Cardiac fibroblast (primary cell): ENCODE data around the gene HADHB.

Experiments
- DNase-seq, 2 donors: peaks; one replicate each; pipeline versions ENCODE4 v3.0.0 to v3.0.0-alpha.2; 2010; ENCODE audit warnings: low read depth in 2 of 2
- H3K4me3 ChIP-seq, 2 donors: replicated peaks in 1 of 2; 1 replicate in 1 of 2; 2 replicates in 1 of 2; pipeline ENCODE4 v1.5.1; 2011; ENCODE audit warnings: low read depth in 2 of 2, low read length in 2 of 2, mild to moderate bottlenecking in 2 of 2, moderate library complexity in 1 of 2
- TF ChIP-seq, protein P1 (sequence below): IDR thresholded peaks from one replicate; pipeline ENCODE4 v1.5.1; 2011; ENCODE audit warnings: low read depth, mild to moderate bottlenecking, low read length, inconsistent platforms

The HADHB gene

DNA sequence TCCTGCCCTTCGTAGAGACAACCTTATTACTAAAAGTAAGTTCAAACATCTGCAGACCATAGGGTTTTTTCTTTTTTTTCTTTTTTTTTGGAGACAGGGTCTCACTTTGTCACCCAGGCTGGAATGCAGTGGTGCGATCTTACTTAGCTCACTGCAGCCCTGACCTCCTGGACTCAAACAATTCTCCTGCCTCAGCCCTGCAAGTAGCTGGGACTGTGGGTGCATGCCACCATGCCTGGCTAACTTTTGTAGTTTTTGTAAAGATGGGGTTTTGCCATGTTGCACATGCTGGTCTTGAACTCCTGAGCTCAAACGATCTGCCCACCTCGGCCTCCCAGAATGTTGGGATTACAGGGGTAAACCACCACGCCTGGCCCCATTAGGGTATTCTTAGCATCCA lies 32.7 kb upstream of the HADHB start:
- TF ChIP-seq, protein P1, sequence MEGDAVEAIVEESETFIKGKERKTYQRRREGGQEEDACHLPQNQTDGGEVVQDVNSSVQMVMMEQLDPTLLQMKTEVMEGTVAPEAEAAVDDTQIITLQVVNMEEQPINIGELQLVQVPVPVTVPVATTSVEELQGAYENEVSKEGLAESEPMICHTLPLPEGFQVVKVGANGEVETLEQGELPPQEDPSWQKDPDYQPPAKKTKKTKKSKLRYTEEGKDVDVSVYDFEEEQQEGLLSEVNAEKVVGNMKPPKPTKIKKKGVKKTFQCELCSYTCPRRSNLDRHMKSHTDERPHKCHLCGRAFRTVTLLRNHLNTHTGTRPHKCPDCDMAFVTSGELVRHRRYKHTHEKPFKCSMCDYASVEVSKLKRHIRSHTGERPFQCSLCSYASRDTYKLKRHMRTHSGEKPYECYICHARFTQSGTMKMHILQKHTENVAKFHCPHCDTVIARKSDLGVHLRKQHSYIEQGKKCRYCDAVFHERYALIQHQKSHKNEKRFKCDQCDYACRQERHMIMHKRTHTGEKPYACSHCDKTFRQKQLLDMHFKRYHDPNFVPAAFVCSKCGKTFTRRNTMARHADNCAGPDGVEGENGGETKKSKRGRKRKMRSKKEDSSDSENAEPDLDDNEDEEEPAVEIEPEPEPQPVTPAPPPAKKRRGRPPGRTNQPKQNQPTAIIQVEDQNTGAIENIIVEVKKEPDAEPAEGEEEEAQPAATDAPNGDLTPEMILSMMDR, result no peak
- DNase-seq, result no peak
- H3K4me3 ChIP-seq, result no peak overlapping the region

DNA sequence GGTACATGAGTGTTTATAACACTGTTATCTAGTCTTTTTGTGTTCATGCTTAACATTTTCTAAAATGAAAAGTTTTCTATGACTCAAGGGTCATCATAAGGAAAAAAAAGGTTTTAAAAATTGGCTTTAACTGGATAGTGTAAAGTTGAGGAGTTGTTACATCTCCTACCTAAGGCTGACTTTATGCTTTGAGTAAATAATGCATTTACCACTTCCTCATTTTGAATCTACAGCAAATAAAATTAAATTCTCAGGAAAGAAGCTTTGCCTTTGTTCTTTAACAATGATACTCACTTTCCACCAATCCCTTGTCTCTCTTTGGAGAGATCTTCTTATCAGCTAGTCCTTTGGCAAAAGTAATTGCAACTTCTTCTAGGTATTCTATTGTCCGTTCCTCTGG lies 30.0 kb upstream of the HADHB start:
- no peak for DNase-seq
- TF ChIP-seq, protein P1, result no peak
- H3K4me3 ChIP-seq, result no peak overlapping the region

DNA sequence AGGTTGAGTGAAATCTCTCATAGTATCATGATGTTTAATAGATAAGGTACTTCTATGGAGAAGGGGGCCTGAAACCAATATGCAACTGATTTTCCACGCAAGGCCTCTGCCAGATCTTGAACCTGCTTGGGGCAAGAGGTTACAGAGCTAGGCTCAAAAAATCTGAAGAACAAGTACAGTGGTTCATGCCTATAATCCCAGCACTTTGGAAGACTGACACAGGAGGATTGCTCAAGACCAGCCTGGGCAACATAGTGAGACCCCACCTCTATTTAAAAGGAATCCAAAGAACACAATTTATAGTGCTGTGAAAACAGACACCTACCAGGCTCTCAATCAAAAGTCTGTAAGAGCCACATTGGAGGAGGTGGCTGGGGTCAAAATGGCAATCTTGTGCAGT lies 28.9 kb upstream of the HADHB start:
- DNase-seq, result no peak
- no peak overlapping the region for H3K4me3 ChIP-seq
- TF ChIP-seq, protein P1, result no peak

DNA sequence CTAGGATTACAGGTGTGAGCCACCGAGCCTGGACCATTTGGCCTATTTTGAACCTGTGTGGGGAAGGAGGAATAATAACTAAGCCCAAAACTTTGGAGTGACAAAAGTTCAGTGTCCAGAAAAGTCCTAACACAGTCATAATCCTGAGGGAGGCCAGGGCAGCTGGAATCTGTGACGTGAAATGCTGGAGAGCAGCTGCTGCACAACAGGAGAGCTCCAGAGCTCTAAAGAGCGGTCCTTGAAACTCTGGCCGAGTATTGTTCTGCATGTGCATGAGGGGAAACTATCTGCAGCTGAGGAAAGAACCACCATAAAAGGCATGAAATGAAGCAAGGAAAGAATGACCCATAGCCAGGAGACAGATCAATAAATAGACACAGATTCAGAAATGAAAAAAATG lies 28.2 kb upstream of the HADHB start:
- TF ChIP-seq, protein P1, result no peak
- no peak overlapping the region for H3K4me3 ChIP-seq
- DNase-seq, result no peak

DNA sequence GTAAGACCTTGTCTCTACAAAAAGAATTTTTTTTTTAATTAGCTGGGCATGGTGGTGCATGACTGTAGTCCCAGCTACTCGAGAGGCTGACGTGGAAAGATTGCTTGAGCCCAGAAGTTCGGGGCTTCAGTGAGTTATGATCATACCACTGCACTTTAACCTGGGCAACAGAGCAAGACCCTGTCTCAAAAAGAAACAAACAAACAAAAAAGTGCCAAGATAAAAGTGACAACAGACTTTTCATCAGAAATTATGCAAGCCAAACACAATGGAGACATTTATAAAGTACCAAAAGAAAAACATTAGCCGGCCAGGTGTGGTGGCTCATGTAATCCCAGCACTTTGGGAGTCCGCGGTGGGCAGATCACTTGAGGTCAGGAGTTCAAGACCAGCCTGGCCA lies 27.0 kb upstream of the HADHB start:
- no peak overlapping the region for H3K4me3 ChIP-seq
- TF ChIP-seq, protein P1, result no peak
- DNase-seq, result no peak

DNA sequence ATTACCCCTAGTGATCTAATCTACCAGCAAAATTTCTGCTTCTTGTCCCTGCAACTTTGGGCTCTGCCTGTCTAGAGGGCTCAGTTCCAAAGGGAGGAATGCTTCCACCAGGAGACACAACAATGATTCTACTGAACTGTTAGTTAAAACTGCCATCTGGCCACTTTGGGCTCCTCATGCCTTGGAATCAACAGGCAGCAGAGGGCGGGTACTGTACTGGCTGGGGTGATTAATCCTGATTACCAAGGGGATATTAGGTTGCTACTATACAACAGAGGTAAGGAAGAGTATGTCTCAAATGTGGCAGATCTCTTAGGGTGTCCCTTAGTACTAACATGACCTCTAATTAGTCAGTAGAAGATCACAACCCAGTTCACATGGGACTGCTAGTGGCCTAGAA lies 21.7 kb upstream of the HADHB start:
- TF ChIP-seq, protein P1, result no peak
- DNase-seq, result no peak
- H3K4me3 ChIP-seq, result no peak overlapping the region

DNA sequence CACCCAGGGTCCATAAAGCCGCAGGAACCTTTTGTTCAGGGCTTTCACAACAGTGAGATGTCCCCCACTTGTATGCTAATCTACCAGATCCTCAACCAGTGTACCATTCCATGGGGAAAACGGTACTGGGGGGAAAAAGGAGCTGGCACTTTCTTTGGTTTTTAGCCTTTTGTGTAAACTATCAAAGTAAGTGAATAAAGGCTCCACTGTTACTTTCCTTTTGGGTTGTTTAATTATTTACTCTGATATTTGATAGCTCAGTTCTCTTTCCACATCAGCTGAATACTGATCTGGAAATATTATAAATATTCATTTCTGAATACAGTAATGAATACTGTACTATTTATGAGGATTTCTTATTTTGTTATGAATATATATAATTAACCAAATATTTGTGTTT lies 20.6 kb upstream of the HADHB start:
- no peak overlapping the region for H3K4me3 ChIP-seq
- TF ChIP-seq, protein P1, result no peak
- DNase-seq, result no peak
